Esophagus (tissue), 2 donors: ENCODE measurements around the gene TMPRSS7. TPM values are rescaled to one million over a fixed set of nuclear protein-coding genes. Genes with fewer than 3 reads are reported as not detected.

Experiments
- H3K27ac ChIP-seq, 2 donors: one replicate each; pipeline ENCODE4 v1.5.1; 2013; ENCODE audit warnings: low read depth in 2 of 2, mild to moderate bottlenecking in 2 of 2, inconsistent platforms in 1 of 2, low read length in 1 of 2, moderate library complexity in 1 of 2
- H3K27me3 ChIP-seq, 2 donors: one replicate each; pipeline ENCODE4 v1.6.1; 2013; ENCODE audit warnings: low read length in 2 of 2, control low read depth in 1 of 2, mild to moderate bottlenecking in 1 of 2; ENCODE audit not compliant: insufficient read depth in 2 of 2, control insufficient read depth in 1 of 2
- H3K36me3 ChIP-seq, 2 donors: one replicate each; pipeline ENCODE4 v1.6.1; 2013; ENCODE audit warnings: low read length in 1 of 2; ENCODE audit not compliant: control insufficient read depth in 2 of 2, insufficient read depth in 2 of 2
- H3K4me1 ChIP-seq, 2 donors: one replicate each; pipeline ENCODE4 v1.6.1; 2013; ENCODE audit warnings: low read length in 1 of 2; ENCODE audit not compliant: control insufficient read depth in 2 of 2, insufficient read depth in 2 of 2
- H3K4me3 ChIP-seq, 2 donors: one replicate each; pipeline ENCODE4 v1.5.1; 2013; ENCODE audit warnings: low read length in 2 of 2, mild to moderate bottlenecking in 2 of 2, low read depth in 1 of 2, moderate library complexity in 1 of 2
- H3K9me3 ChIP-seq, 2 donors: one replicate each; pipeline ENCODE4 v1.6.1; 2013; ENCODE audit warnings: mild to moderate bottlenecking in 2 of 2, low read depth in 1 of 2, low read length in 1 of 2, moderate library complexity in 1 of 2; ENCODE audit not compliant: control insufficient read depth in 2 of 2, insufficient read depth in 1 of 2
- WGBS, 2 donors: extraction: QIAGEN DNeasy Blood & Tissue Kit; methylation state at CpG; one replicate each; pipeline ENCODE4 v1.1.7; 2013; 5-methylcytosine and 5-hydroxymethylcytosine counted together
- polyA plus RNA-seq, 2 donors: library from polyadenylated mRNA; stranded (reverse); fragments of 200-250 nt; gene quantifications; one replicate each; pipeline ENCODE4 v1.2.3, GENCODE V29; 2013
- donor health status: healthy with polysubstance abuse.
- donor health status: Bipolar disorder and iron deficiency.

TMPRSS7 gene
- polyA plus RNA-seq, 2 donors, result 0.01 TPM; not detected in 1

- H3K27me3 ChIP-seq, result no peaks in the 10 kb centered on the region
- no peaks in the 10 kb centered on the region for H3K4me1 ChIP-seq
- no peak overlapping the region for H3K27ac ChIP-seq
- WGBS, 2 donors, result 57 to 66% methylated on average over 6 of the region's 6 CpGs
- H3K4me3 ChIP-seq, result no peak overlapping the region
- H3K36me3 ChIP-seq, result no peaks in the 10 kb centered on the region
- no peaks in the 10 kb centered on the region for H3K9me3 ChIP-seq
Measured at GRCh38 chr3:112012205-112012992, 22.1 kb upstream of the TMPRSS7 start.

GRCh38 chr3:112013058-112013783, 21.3 kb upstream of the TMPRSS7 start:
- no peaks in the 10 kb centered on the region for H3K4me1 ChIP-seq
- H3K9me3 ChIP-seq, result no peaks in the 10 kb centered on the region
- no peaks in the 10 kb centered on the region for H3K27me3 ChIP-seq
- H3K4me3 ChIP-seq, result no peak overlapping the region
- 41 to 45% methylated on average over 19 of the region's 19 CpGs for WGBS, 2 donors
- H3K27ac ChIP-seq, result no peak overlapping the region
- H3K36me3 ChIP-seq, result no peaks in the 10 kb centered on the region

GRCh38 chr3:112013784-112014143, 20.8 kb upstream of the TMPRSS7 start:
- Histone ChIP-seq H3K4me1 (no peaks in the 10 kb centered on the region), H3K27ac (no peak overlapping the region), H3K27me3 (no peaks in the 10 kb centered on the region), H3K9me3 (no peaks in the 10 kb centered on the region), H3K36me3 (no peaks in the 10 kb centered on the region), H3K4me3 (no peak overlapping the region)
- 55 to 63% methylated on average over 5 of the region's 5 CpGs for whole genome bisulfite sequencing, 2 donors

GRCh38 chr3:112017091-112017490, 17.4 kb upstream of the TMPRSS7 start:
- no peak overlapping the region for H3K27ac ChIP-seq
- H3K36me3 ChIP-seq, result no peaks in the 10 kb centered on the region
- no peaks in the 10 kb centered on the region for H3K9me3 ChIP-seq
- no peaks in the 10 kb centered on the region for H3K4me1 ChIP-seq
- no peaks in the 10 kb centered on the region for H3K27me3 ChIP-seq
- no peak overlapping the region for H3K4me3 ChIP-seq

GRCh38 chr3:112018712-112019111, 15.8 kb upstream of the TMPRSS7 start:
- H3K27ac ChIP-seq, result no peak overlapping the region
- 96 to 97% methylated on average over 4 of the region's 4 CpGs for WGBS, 2 donors
- no peak overlapping the region for H3K4me3 ChIP-seq
- H3K4me1 ChIP-seq, result no peaks in the 10 kb centered on the region
- no peaks in the 10 kb centered on the region for H3K36me3 ChIP-seq
- H3K9me3 ChIP-seq, result no peaks in the 10 kb centered on the region
- H3K27me3 ChIP-seq, result no peaks in the 10 kb centered on the region

- Histone ChIP-seq H3K4me3 (no peak overlapping the region), H3K27ac (no peak overlapping the region)
- WGBS, 2 donors, result 68 to 87% methylated on average over 1 of the region's 1 CpG
Measured at GRCh38 chr3:112019716-112020115, 14.8 kb upstream of the TMPRSS7 start.

GRCh38 chr3:112020674-112021085, 13.9 kb upstream of the TMPRSS7 start:
- 85 to 88% methylated on average over 1 of the region's 1 CpG for WGBS, 2 donors
- H3K9me3 ChIP-seq, result no peaks in the 10 kb centered on the region
- peaks cover 0 to 2% of the 10 kb centered on the region in 2 donors for H3K27me3 ChIP-seq
- H3K27ac ChIP-seq, result no peak overlapping the region
- H3K4me3 ChIP-seq, result no peak overlapping the region
- no peaks in the 10 kb centered on the region for H3K4me1 ChIP-seq
- no peaks in the 10 kb centered on the region for H3K36me3 ChIP-seq

More at GRCh38 chr3:112019716-112020115, 14.8 kb upstream of the TMPRSS7 start:
- no peaks in the 10 kb centered on the region for H3K36me3 ChIP-seq
- H3K9me3 ChIP-seq, result no peaks in the 10 kb centered on the region
- H3K27me3 ChIP-seq, result no peaks in the 10 kb centered on the region
- H3K4me1 ChIP-seq, result no peaks in the 10 kb centered on the region

GRCh38 chr3:112027142-112027541, 7.4 kb upstream of the TMPRSS7 start:
- H3K27ac ChIP-seq, result no peak overlapping the region
- no peaks in the 10 kb centered on the region for H3K4me1 ChIP-seq
- H3K4me3 ChIP-seq, result no peak overlapping the region
- no peaks in the 10 kb centered on the region for H3K36me3 ChIP-seq
- peaks cover 0 to 2% of the 10 kb centered on the region in 2 donors for H3K27me3 ChIP-seq
- WGBS, 2 donors, result 89 to 90% methylated on average over 4 of the region's 4 CpGs
- no peaks in the 10 kb centered on the region for H3K9me3 ChIP-seq

- peaks cover 0 to 2% of the 10 kb centered on the region in 2 donors for H3K27me3 ChIP-seq
- no peak overlapping the region for H3K4me3 ChIP-seq
- H3K36me3 ChIP-seq, result no peaks in the 10 kb centered on the region
- no peak overlapping the region for H3K27ac ChIP-seq
- no peaks in the 10 kb centered on the region for H3K4me1 ChIP-seq
- no peaks in the 10 kb centered on the region for H3K9me3 ChIP-seq
- WGBS, 2 donors, result 68 to 76% methylated on average over 4 of the region's 4 CpGs
Measured at GRCh38 chr3:112027826-112028225, 6.7 kb upstream of the TMPRSS7 start.

GRCh38 chr3:112030901-112031300, 3.6 kb upstream of the TMPRSS7 start:
- H3K9me3 ChIP-seq, result no peaks in the 10 kb centered on the region
- 94 to 96% methylated on average over 5 of the region's 5 CpGs for WGBS, 2 donors
- H3K4me1 ChIP-seq, result no peaks in the 10 kb centered on the region
- no peak overlapping the region for H3K27ac ChIP-seq
- H3K27me3 ChIP-seq, result no peaks in the 10 kb centered on the region
- no peaks in the 10 kb centered on the region for H3K36me3 ChIP-seq
- no peak overlapping the region for H3K4me3 ChIP-seq
